GM12801 (cell line): ENCODE measurements around the gene ALDH3A2.

Experiments used
- TF ChIP-seq, protein P1 (sequence below): IDR thresholded peaks from one replicate; pipeline ENCODE4 v1.5.1; 2011; ENCODE audit warnings: control low read depth; ENCODE audit not compliant: insufficient read length; ENCODE audit errors: extremely low read depth

Gene ALDH3A2

DNA sequence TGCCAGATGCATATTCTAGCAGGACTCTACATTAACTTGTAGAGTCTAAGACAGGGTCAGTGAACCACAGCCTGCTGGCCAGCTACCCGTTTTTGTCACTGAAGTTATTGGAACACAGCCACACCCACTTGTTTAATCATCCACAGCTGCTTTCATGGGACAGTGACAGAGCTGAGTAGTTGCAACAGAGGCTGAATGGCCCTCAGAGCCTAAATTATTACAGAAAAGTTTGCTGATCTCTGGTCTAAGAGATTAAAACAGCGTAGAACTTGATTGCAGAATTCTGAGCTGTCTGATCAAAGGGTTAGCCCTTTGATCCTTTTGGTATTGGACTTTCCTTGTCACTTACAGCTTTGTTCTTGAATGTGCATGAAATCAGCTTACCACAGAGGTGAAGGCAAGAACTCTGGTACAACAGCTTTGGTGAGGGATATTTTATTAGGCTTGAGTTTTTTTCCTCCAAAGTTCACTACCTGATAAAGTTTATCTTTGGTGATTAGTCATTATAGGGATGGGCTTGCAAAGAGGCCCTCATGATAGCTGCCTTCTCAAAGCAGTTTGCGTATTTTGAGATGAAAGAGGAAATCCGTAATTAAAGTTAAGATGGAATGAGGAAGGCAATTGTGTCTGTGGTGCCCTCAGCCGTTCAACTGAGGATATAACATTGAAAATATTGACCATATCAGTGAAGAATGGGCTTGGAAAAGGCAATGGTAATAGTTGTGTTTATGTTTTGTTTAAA lies 23.6 kb downstream of the ALDH3A2 start:
- TF ChIP-seq, protein P1, sequence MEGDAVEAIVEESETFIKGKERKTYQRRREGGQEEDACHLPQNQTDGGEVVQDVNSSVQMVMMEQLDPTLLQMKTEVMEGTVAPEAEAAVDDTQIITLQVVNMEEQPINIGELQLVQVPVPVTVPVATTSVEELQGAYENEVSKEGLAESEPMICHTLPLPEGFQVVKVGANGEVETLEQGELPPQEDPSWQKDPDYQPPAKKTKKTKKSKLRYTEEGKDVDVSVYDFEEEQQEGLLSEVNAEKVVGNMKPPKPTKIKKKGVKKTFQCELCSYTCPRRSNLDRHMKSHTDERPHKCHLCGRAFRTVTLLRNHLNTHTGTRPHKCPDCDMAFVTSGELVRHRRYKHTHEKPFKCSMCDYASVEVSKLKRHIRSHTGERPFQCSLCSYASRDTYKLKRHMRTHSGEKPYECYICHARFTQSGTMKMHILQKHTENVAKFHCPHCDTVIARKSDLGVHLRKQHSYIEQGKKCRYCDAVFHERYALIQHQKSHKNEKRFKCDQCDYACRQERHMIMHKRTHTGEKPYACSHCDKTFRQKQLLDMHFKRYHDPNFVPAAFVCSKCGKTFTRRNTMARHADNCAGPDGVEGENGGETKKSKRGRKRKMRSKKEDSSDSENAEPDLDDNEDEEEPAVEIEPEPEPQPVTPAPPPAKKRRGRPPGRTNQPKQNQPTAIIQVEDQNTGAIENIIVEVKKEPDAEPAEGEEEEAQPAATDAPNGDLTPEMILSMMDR = no peak

DNA sequence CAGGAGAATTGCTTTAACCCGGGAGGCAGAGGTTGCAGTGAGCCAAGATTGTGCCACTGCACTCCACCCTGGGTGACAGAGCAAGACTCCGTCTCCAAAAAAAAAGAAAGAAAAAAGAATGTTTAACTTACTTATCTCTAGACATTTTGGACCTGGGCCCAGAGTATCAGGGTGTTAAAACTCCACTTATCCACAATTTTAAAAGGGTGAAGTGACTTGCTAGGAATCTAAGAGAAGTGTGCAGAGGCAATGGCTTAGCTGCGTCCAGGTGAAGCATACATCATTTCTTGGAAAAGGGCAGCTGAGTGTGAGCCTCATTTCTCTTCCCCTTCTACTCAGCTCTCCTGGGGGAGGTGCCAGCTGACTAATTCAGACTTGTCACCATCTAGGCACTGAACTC lies 25.1 kb downstream of the ALDH3A2 start:
- TF ChIP-seq, protein P1 = no peak

DNA sequence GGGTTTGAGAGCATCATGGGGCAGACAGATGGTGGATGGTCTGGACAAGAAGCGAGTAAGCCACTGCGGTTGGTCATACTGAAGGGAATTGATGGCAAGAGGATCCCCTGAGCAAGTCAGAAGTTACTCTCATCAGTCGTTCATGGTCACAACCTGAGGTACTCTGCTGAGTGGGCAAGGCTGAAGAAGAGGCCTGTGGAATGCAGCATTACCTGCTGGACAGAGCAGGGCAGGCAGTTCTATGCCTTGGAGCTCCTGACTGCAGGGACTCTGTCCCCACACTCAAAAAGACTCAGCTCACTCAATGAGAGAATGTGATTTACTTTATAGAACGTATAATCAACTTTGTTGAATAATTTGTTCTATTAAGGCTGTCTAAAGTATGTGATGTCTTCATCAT lies 28.3 kb downstream of the ALDH3A2 start:
- TF ChIP-seq, protein P1 = no peak

DNA sequence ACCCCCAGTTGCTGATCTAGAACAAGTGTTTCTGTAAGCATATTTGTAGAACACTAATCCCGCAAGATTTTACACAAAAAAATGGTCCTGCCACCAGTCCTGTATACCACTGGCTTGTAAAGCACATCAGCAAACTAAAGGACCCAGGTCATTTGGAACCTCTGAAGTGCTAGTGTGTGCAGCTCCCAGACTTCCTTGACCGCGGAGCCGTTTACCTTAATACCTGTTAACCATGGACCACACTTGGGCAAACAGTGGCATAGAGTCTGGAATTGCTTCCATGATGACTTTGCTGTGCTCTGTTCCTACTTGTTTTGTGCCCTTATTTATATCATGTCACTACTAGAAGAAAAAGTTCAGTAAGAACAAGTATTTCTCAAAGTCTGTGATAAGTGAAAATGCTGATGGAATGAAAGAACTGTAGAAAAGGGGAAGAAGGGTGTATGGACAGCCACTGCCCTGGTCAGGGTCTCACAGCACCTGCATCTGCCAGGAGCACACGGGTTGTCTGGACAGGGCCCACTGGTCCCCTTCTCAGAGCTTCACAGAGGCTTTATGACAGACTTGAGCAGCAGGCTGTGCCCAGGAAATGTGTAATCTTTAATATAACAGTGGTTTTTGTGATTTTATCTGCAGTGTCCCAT lies 29.3 kb downstream of the ALDH3A2 start:
- TF ChIP-seq, protein P1 = no peak

DNA sequence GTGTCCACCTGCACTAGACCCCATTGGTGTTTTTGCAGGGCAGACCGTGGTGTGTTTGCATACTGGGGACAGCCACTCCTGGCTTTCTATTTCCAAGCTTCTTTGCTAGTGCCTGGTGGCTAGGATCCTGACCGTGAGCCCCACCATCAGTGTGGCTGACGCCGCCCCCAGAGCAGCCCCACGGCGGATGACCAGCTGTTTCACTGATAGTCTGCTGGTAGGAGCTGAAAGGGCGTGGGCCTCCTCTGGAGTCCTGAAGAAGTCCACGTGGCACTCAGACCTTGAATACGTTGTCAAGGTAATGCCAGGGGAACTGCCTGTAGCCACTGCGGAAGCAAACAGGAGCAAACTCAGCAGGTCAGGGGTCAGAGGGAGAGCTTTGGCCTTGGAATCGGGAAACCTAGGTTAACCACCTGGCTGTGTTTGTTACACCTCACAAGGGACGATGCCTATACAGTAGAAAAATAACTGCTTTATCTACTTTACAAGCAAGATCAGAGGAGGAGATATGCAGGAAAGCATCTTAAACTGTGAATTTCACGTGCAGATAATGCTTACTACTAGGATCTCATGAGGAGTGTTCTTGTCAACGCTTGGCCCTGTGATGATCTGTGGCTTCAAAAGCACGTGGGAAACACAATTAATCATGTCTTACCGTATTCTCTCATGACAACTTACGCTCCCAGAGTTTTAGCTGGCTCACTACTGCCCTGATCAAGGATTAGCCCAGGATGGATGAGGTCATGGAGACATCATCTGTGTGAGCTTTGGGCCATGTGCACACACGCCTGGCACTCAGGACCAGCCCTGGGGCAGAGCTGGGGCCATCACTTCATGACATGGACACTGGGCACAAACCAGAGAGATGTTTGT lies 30.3 kb downstream of the ALDH3A2 start:
- TF ChIP-seq, protein P1 = no peak

DNA sequence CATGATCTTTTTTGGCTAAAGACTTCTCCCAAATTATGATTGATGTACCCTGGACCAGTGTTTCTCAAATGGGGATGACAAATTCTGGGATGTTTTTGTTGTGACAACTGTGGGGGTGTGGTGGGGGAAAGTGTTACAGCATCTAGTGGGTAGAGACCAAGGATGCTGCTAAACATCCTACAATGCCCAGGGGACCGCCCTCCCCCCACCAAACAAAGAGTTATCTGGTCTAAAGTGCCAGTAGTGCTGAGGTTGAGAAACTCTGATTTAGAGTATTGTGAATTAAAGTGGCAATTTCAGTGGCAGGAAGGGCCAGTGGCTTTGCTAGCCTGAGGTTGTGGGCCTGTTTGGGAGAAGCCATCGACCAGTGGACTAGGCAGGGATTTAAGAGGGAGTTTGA lies 34.6 kb downstream of the ALDH3A2 start:
- TF ChIP-seq, protein P1 = no peak
